Mucosa of rectum (tissue), 2 donors: ENCODE data around the gene ACOXL.

Experiments
- H3K27ac ChIP-seq, 2 donors: one replicate each; pipeline ENCODE4 v1.7.0; 2013; ENCODE audit warnings: inconsistent platforms in 2 of 2, low read depth in 2 of 2, low read length in 2 of 2
- H3K27me3 ChIP-seq, 2 donors: one replicate each; pipeline ENCODE4 v1.7.0; 2013; ENCODE audit warnings: low read length in 2 of 2; ENCODE audit not compliant: control insufficient read depth in 2 of 2, insufficient read depth in 2 of 2
- H3K36me3 ChIP-seq, 2 donors: one replicate each; pipeline ENCODE4 v1.7.0; 2013; ENCODE audit warnings: low read length in 2 of 2; ENCODE audit not compliant: control insufficient read depth in 2 of 2, insufficient read depth in 2 of 2
- H3K4me1 ChIP-seq, 2 donors: one replicate each; pipeline ENCODE4 v1.7.0; 2013; ENCODE audit warnings: low read length in 2 of 2, mild to moderate bottlenecking in 1 of 2; ENCODE audit not compliant: control insufficient read depth in 2 of 2, insufficient read depth in 2 of 2
- H3K4me3 ChIP-seq, 2 donors: one replicate each; pipeline ENCODE4 v1.7.0; 2013; ENCODE audit warnings: low read length in 2 of 2
- H3K9ac ChIP-seq, 2 donors: one replicate each; pipeline ENCODE4 v1.7.0; 2013; ENCODE audit warnings: low read length in 2 of 2, low read depth in 1 of 2, mild to moderate bottlenecking in 1 of 2
- H3K9me3 ChIP-seq, 2 donors: one replicate each; pipeline ENCODE4 v1.7.0; 2013; ENCODE audit warnings: low read length in 2 of 2; ENCODE audit not compliant: control insufficient read depth in 2 of 2
- donor health status: healthy.
- donor health status: Normal muscosa, but diverticular disease.

Gene ACOXL

DNA sequence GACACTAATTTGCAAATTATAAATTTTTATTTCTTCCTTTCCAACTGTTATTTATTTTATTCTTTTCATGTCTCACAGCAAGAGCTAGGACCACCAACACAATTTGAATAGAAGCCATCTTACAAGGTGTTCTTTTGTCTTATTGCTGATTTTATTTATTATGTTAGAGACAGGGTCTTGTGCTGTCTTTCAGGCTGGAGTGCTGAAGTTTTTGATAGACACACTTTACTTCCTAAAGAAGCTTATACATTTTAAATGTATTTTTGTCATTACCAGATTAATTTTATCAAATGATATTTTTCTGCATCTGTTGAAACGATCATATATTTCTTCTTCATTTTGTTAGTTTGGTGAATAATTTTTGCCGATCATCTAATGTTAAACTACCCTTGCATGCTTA lies 258.1 kb downstream of the ACOXL start:
- H3K9me3 ChIP-seq = no peaks in the 10 kb centered on the region
- no peak overlapping the region for H3K9ac ChIP-seq
- no peaks in the 10 kb centered on the region for H3K27me3 ChIP-seq
- H3K4me1 ChIP-seq = no peaks in the 10 kb centered on the region
- no peak overlapping the region for H3K27ac ChIP-seq
- no peaks in the 10 kb centered on the region for H3K36me3 ChIP-seq
- H3K4me3 ChIP-seq = no peak overlapping the region

DNA sequence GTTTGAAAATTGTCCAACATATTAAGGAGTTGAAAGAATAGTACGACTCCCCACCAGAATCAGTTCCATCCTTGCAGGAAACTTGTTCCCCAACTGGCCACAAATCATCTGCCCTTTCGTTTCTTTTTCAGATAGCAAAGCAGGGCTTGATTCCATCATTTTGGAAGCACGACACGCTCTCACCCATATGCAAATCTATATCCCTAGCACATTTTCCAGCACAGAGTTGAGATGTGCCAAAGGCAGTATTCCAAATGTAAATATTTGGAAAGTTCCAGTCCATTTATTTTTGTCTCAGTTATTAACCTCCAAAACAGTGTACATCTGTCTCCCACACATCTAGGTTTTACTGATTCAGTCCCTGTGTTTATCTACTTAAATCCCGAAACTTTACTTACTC lies 259.5 kb downstream of the ACOXL start:
- no peaks in the 10 kb centered on the region for H3K36me3 ChIP-seq
- no peaks in the 10 kb centered on the region for H3K9me3 ChIP-seq
- H3K4me3 ChIP-seq = no peak overlapping the region
- no peaks in the 10 kb centered on the region for H3K27me3 ChIP-seq
- no peak overlapping the region for H3K9ac ChIP-seq
- H3K27ac ChIP-seq = no peak overlapping the region
- H3K4me1 ChIP-seq = no peaks in the 10 kb centered on the region

DNA sequence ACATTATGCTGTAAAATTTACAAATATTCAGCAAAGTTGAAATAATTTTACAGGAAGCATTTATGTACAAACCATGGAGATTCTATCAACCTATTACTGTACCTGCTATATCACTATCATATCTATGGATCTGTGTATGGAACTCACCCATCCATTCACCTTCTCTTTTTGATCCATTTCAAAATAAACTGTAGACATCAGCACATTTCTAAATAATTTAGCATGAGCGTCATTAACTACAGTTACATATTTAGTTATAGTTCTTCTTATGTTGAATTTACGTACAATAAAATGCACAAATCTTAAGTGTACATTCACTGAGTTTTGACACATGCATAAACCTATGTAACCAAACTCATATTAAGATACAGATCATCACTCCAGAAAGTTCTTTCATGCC lies 260.5 kb downstream of the ACOXL start:
- H3K36me3 ChIP-seq = no peaks in the 10 kb centered on the region
- no peaks in the 10 kb centered on the region for H3K4me1 ChIP-seq
- H3K27ac ChIP-seq = no peak overlapping the region
- H3K27me3 ChIP-seq = no peaks in the 10 kb centered on the region
- no peak overlapping the region for H3K4me3 ChIP-seq
- no peaks in the 10 kb centered on the region for H3K9me3 ChIP-seq
- H3K9ac ChIP-seq = no peak overlapping the region

DNA sequence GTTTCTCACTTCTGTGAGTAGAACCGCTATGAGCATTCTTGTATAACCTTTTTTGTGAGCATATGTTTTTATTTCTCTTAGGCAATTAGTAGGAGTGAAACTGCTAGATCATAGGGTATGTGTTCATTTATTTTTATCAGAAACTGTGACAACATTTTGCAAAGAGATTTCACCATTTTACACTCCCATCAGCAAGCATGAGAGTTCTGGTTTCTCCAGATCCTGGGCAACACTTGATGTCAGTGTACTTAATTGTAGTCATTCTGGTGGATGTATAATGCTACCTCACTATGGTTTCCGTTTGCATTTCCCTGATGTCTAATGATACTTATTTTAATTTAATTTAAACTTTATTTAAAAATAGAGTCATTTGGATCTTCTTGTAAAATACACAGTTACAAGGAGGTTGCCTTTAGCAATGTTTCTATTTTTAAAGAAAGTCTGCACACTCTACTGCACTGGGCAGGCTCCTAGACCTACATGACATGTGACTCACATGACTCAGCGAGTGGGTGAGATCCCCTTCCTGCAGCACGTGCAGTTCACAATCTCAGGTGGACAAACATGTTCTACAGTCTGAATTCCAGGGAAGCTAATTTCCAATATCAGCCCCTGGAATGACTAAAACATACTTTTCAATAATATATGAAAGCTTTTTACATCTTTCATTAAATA lies 261.3 kb downstream of the ACOXL start:
- no peak overlapping the region for H3K9ac ChIP-seq
- H3K4me1 ChIP-seq = peaks cover 0 to 3% of the 10 kb centered on the region in 2 donors
- no peak overlapping the region for H3K4me3 ChIP-seq
- H3K9me3 ChIP-seq = no peaks in the 10 kb centered on the region
- no peaks in the 10 kb centered on the region for H3K27me3 ChIP-seq
- no peak overlapping the region for H3K27ac ChIP-seq
- no peaks in the 10 kb centered on the region for H3K36me3 ChIP-seq

DNA sequence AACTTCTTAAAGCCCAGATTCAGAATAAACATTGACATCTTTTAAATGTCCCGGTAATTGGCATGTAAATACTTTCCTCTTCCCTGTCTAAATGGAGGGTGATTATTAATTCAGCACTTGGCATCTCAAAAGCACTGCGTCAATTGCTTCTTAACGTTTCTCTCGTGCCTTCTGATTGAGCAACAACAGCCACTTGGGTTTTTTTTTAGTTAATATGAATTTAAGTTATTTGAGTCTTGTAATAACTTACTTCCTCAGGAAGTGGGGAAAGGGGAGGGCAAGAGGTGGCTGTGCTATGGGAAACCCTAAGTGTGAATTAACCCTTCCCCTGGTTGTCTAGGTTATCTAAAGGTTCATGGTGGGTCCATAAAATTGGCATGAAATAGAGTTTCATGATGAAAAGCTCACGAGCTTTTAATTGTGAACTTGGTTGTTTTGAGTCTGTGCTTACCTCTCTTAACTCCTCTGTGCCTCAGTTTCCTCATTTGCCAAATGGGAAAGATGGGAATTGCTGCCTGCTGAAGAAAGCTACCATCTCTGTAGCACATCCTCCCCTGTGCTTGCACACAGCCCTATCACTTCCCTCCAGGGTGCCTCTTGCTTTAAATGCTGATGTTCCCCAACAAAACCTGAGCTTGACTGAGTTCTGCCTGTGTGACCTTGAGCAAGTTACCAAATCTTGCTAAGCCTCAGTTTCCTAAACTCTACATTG lies 262.0 kb downstream of the ACOXL start:
- peaks cover 0 to 3% of the 10 kb centered on the region in 2 donors for H3K4me1 ChIP-seq
- H3K27ac ChIP-seq = no peak overlapping the region
- no peak overlapping the region for H3K4me3 ChIP-seq
- no peaks in the 10 kb centered on the region for H3K27me3 ChIP-seq
- H3K36me3 ChIP-seq = no peaks in the 10 kb centered on the region
- no peaks in the 10 kb centered on the region for H3K9me3 ChIP-seq
- H3K9ac ChIP-seq = no peak overlapping the region

DNA sequence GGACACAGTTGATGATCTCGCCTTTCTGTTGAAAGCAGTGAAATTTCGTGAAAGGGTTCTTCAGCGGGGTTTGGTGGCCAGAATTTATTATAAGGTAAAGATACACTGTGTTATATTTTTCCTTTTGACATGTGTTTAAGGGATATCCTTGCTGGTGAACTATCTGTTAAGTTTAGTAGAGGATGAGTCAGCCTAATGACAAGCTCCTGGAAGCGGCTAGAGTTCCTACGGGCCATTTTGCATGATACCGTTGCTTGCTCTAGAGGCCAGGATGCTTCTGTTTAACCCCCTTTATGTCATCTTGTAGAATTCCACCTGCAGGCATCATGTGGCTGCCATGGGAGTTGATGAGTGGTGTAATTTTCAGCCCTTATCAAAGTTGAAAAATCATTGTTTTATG lies 263.5 kb downstream of the ACOXL start:
- Histone ChIP-seq H3K9ac (no peak overlapping the region), H3K27ac (no peak overlapping the region), H3K9me3 (no peaks in the 10 kb centered on the region), H3K4me3 (no peak overlapping the region), H3K27me3 (no peaks in the 10 kb centered on the region), H3K36me3 (no peaks in the 10 kb centered on the region), H3K4me1 (peaks cover 0 to 3% of the 10 kb centered on the region in 2 donors)

DNA sequence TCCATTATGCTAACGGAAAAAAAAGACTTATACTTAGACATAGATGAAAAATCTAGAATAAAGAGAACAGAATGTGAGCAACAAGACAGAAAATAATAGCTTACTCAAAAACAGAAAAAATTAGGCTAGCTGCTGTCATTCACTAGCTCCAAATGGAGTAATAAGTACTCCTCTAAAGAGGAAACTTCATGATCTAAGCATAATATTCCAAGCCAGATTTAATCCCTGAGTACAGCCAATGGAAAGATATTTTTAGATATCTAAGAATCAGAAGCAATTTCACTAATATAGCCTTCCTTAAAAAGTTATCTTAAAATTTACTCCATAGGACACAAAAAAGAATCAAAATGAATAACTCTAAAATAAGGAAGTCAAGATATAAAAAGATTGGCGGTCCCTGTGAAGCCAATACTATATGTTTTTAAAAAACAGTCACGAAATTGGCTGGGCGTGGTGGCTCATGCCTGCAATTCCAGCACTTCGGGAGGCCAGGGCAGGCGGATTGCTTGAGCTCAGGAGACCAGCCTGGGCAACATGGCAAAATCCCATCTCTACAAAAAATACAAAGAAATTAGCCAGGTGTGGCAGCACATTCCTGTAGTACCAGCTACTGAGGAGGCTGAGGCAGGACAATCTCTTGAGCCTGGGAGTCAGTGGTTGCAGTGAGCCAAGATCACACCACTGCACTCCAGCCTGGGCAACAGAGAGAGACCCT lies 265.1 kb downstream of the ACOXL start:
- Histone ChIP-seq H3K27me3 (no peaks in the 10 kb centered on the region), H3K9ac (no peak overlapping the region), H3K4me3 (no peak overlapping the region), H3K4me1 (peaks cover 0 to 3% of the 10 kb centered on the region in 2 donors), H3K9me3 (no peaks in the 10 kb centered on the region), H3K36me3 (no peaks in the 10 kb centered on the region), H3K27ac (no peak overlapping the region)

DNA sequence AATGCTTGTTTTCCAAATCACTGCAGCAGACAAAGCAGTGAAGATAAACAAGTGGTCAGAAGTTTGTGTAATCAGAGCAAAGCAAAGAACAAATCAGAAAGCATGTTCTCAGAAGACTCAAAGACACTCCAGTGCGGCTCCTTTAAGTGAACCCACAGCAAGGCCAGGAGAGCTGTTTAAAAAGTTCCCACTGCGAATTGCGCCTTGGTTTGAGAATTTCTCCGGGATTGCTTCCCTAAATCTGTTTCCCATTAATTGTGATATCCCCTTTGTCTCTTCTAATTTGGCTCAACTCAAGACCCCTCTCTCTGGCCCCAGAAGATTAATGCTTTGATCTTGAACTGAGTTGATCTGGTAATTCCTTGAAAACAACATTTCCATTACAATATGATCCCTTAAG lies 265.9 kb downstream of the ACOXL start:
- no peaks in the 10 kb centered on the region for H3K9me3 ChIP-seq
- no peaks in the 10 kb centered on the region for H3K27me3 ChIP-seq
- no peak overlapping the region for H3K9ac ChIP-seq
- peaks cover 0 to 3% of the 10 kb centered on the region in 2 donors for H3K4me1 ChIP-seq
- H3K27ac ChIP-seq = no peak overlapping the region
- no peak overlapping the region for H3K4me3 ChIP-seq
- H3K36me3 ChIP-seq = no peaks in the 10 kb centered on the region

DNA sequence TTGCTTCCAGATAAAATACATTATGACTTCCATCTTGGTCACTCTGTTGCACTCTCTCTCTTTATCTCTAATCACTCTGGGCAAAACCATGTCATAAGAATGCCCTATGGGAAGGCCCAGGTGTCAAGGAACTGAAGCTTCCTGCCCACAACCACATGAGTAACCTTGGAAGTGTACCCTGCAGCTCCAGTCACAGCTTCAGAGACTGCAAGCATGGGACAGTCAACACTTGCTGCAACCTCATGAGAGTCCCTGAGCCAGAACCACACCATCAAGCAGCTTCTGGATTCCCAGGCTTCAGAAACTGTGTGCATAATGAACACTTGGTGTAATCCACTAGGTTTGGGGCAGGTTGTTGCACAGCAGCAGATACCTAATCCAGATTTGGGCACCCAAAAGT lies 267.3 kb downstream of the ACOXL start:
- Histone ChIP-seq H3K9me3 (no peaks in the 10 kb centered on the region), H3K9ac (no peak overlapping the region), H3K27ac (no peak overlapping the region), H3K4me1 (peaks cover 0 to 3% of the 10 kb centered on the region in 2 donors), H3K36me3 (no peaks in the 10 kb centered on the region), H3K27me3 (no peaks in the 10 kb centered on the region), H3K4me3 (no peak overlapping the region)

DNA sequence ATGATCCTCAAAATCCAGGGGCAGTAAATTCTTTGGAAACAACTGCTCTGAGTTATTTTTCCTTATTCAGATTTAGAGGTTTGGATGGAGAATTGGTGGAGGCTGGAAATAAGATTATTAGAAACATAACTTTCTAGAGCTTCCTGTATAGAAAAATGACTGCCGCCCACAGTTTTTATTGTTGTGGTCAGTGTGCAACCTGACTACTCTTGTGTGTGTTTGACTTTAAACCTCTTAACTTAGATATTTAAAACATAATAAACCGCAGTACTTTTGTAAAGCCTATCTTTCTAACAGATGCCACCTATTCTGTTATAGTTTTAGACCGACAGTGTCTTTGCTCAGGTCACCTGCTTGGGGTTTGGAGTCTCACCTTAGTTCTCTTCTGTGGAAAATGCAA lies 272.9 kb downstream of the ACOXL start:
- Histone ChIP-seq H3K4me1 (peaks cover 4 to 6% of the 10 kb centered on the region in 2 donors), H3K27ac (no peak overlapping the region), H3K9ac (no peak overlapping the region), H3K9me3 (no peaks in the 10 kb centered on the region), H3K36me3 (no peaks in the 10 kb centered on the region), H3K27me3 (no peaks in the 10 kb centered on the region), H3K4me3 (no peak overlapping the region)
